ENCODE data around the gene COL1A2. TPM values are rescaled to one million over a fixed set of nuclear protein-coding genes. Genes with fewer than 3 reads are reported as not detected.

Gene COL1A2
- total RNA-seq, 1 donor from 2014 or later, result 12,302 TPM

GRCh38 chr7:94417901-94418300 lies 23.2 kb downstream of the COL1A2 start:
- Mint-ChIP-seq H3K9me3 (ENCODE audit: low read depth) (no peaks in the 10 kb centered on the region), H3K36me3 (ENCODE audit: low read depth) (peaks cover 80% of the 10 kb centered on the region), H3K4me1 (ENCODE audit: low read depth) (peaks cover 98% of the 10 kb centered on the region), H3K27me3 (ENCODE audit: low read depth) (no peaks in the 10 kb centered on the region), H3K27ac (ENCODE audit: unreplicated experiment) (peak overlapping the region; percentile 92), H3K4me3 (ENCODE audit: unreplicated experiment) (peak overlapping the region; percentile 44)
- DNase-seq (ENCODE audit: low spot score), result no peak
- no peak for TF ChIP-seq CTCF (IDR thresholded peaks at IDR 0.05)

DNA sequence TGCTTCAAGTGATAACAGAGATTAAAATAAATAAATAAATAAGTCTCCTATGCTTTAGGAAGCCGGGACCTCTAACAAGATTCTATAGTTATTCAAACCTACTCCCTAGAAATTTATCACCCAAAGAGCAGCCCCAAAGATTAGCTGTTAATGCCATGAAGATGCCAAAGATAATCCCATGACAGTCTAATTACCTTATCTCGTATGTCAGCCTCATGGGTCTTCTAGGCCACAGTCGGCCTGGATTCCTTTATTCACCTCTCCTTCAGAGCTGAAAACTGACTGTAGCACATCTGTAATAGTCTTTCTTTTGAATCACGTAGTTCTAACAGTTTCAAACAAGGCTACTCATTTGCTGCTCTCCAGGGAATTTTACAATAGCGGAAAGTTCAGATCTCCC lies 24.2 kb downstream of the COL1A2 start:
- H3K27me3 Mint-ChIP-seq (ENCODE audit: low read depth), result no peaks in the 10 kb centered on the region
- no peak for TF ChIP-seq CTCF (IDR thresholded peaks at IDR 0.05)
- H3K9me3 Mint-ChIP-seq (ENCODE audit: low read depth), result no peaks in the 10 kb centered on the region
- H3K4me3 Mint-ChIP-seq (ENCODE audit: unreplicated experiment), result no peak overlapping the region
- peaks cover 98% of the 10 kb centered on the region for H3K4me1 Mint-ChIP-seq (ENCODE audit: low read depth)
- H3K27ac Mint-ChIP-seq (ENCODE audit: unreplicated experiment), result peak overlapping the region; percentile 92
- H3K36me3 Mint-ChIP-seq (ENCODE audit: low read depth), result peaks cover 84% of the 10 kb centered on the region
- no peak for DNase-seq (ENCODE audit: low spot score)

GRCh38 chr7:94420328-94420727 lies 25.6 kb downstream of the COL1A2 start:
- H3K27ac Mint-ChIP-seq (ENCODE audit: unreplicated experiment), result peak overlapping the region; percentile 92
- H3K36me3 Mint-ChIP-seq (ENCODE audit: low read depth), result peaks cover 90% of the 10 kb centered on the region

GRCh38 chr7:94421681-94422080 lies 27.0 kb downstream of the COL1A2 start:
- peak overlapping the region; percentile 7 for H3K4me3 Mint-ChIP-seq (ENCODE audit: unreplicated experiment)
- peaks cover 100% of the 10 kb centered on the region for H3K4me1 Mint-ChIP-seq (ENCODE audit: low read depth)
- H3K27ac Mint-ChIP-seq (ENCODE audit: unreplicated experiment), result peak overlapping the region; percentile 92
- peaks cover 91% of the 10 kb centered on the region for H3K36me3 Mint-ChIP-seq (ENCODE audit: low read depth)
- TF ChIP-seq CTCF (IDR thresholded peaks at IDR 0.05), result no peak
- DNase-seq (ENCODE audit: low spot score), result no peak
- H3K27me3 Mint-ChIP-seq (ENCODE audit: low read depth), result no peaks in the 10 kb centered on the region
- no peaks in the 10 kb centered on the region for H3K9me3 Mint-ChIP-seq (ENCODE audit: low read depth)

More at GRCh38 chr7:94420328-94420727, 25.6 kb downstream of the COL1A2 start:
- Mint-ChIP-seq H3K4me3 (ENCODE audit: unreplicated experiment) (no peak overlapping the region), H3K4me1 (ENCODE audit: low read depth) (peaks cover 99% of the 10 kb centered on the region), H3K27me3 (ENCODE audit: low read depth) (no peaks in the 10 kb centered on the region), H3K9me3 (ENCODE audit: low read depth) (no peaks in the 10 kb centered on the region)
- TF ChIP-seq CTCF (IDR thresholded peaks at IDR 0.05), result no peak
- no peak for DNase-seq (ENCODE audit: low spot score)

DNA sequence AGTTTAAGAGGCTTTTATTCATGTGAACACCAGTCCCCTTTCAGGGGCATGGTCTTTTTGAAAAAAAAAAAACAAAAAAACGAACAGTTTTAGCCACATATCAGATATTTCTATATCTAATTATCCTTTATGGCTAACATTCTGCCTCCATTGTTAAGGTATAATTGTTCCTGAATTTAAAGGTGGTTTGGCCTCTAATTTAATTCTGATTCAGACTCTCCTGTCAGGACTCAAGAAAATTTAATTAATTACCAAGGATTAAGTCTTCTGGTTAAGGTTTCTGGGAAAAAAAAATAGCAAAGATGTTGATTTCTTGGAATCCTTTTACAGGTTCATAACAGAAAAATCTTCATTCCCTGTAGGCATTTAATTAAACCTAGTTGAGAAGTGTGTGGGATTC lies 27.4 kb downstream of the COL1A2 start:
- no peaks in the 10 kb centered on the region for H3K27me3 Mint-ChIP-seq (ENCODE audit: low read depth)
- H3K36me3 Mint-ChIP-seq (ENCODE audit: low read depth), result peaks cover 90% of the 10 kb centered on the region
- H3K27ac Mint-ChIP-seq (ENCODE audit: unreplicated experiment), result peak overlapping the region; percentile 92
- DNase-seq (ENCODE audit: low spot score), result no peak
- peak overlapping the region; percentile 12 for H3K4me3 Mint-ChIP-seq (ENCODE audit: unreplicated experiment)
- H3K4me1 Mint-ChIP-seq (ENCODE audit: low read depth), result peaks cover 100% of the 10 kb centered on the region
- no peak for TF ChIP-seq CTCF (IDR thresholded peaks at IDR 0.05)
- H3K9me3 Mint-ChIP-seq (ENCODE audit: low read depth), result no peaks in the 10 kb centered on the region
